Lung (tissue), 12 donors: ENCODE results near the gene NEIL1. TPM values are rescaled to one million over a fixed set of nuclear protein-coding genes. Genes with fewer than 3 reads are reported as not detected.
"Not testable (repeated sequence)": the region's sequence is repeated elsewhere in the genome, so short reads cannot be mapped to it uniquely, and the experiment has no call there.

ENCODE experiments used
- ATAC-seq: fragments of 200-7000 bp; cut with Tn5 transposase; one replicate; pipeline ENCODE4 v1.9.1; 2020; ENCODE audit warnings: moderate number of reproducible peaks; ENCODE audit not compliant: insufficient read depth, low FRiP score
- DNase-seq, 3 donors: peaks; one replicate each; pipeline ENCODE4 v3.0.0-alpha.2; 2013 to 2017
- H3K27ac ChIP-seq, 2 donors: one replicate each; pipeline ENCODE4 v1.5.1; 2013; ENCODE audit warnings: mild to moderate bottlenecking in 2 of 2, moderate library complexity in 2 of 2, control low read depth in 1 of 2, inconsistent platforms in 1 of 2, low read depth in 1 of 2, low read length in 1 of 2
- H3K27me3 ChIP-seq, 3 donors: one replicate each; pipeline ENCODE4 v1.5.1; 2013; ENCODE audit warnings: low read length in 2 of 3; ENCODE audit not compliant: control insufficient read depth in 3 of 3, insufficient read depth in 3 of 3
- H3K36me3 ChIP-seq, 4 donors: one replicate each; pipeline ENCODE4 v1.5.1; 2013; ENCODE audit warnings: low read length in 4 of 4, mild to moderate bottlenecking in 1 of 4, moderate library complexity in 1 of 4; ENCODE audit not compliant: control insufficient read depth in 4 of 4, insufficient read depth in 4 of 4
- H3K4me1 ChIP-seq, 5 donors: one replicate each; pipeline ENCODE4 v1.5.1; 2013; ENCODE audit warnings: low read length in 5 of 5, mild to moderate bottlenecking in 2 of 5, moderate library complexity in 1 of 5; ENCODE audit not compliant: control insufficient read depth in 5 of 5, insufficient read depth in 5 of 5
- H3K4me3 ChIP-seq: one replicate; pipeline ENCODE4 v1.5.1; 2013; ENCODE audit warnings: mild to moderate bottlenecking, control low read depth, moderate library complexity
- H3K9ac ChIP-seq, 2 donors: one replicate each; pipeline ENCODE4 v1.5.1; 2013; ENCODE audit warnings: low read length in 2 of 2, control low read depth in 1 of 2; ENCODE audit not compliant: insufficient read depth in 1 of 2
- H3K9me3 ChIP-seq, 4 donors: one replicate each; pipeline ENCODE4 v1.5.1; 2013; ENCODE audit warnings: low read length in 3 of 4, mild to moderate bottlenecking in 1 of 4, moderate library complexity in 1 of 4; ENCODE audit not compliant: control insufficient read depth in 4 of 4, insufficient read depth in 3 of 4
- whole genome bisulfite sequencing, 2 donors: extraction: QIAGEN DNeasy Blood & Tissue Kit; methylation state at CpG; one replicate each; pipeline ENCODE4 v1.1.7; 2013; 5-methylcytosine and 5-hydroxymethylcytosine counted together
- polyA plus RNA-seq, 2 donors: library from polyadenylated mRNA; stranded (reverse); fragments of 200-250 nt; gene quantifications; one replicate each; pipeline ENCODE4 v1.2.1, GENCODE V29; 2013
- total RNA-seq, 2 donors: library from RNA; depleted of rRNA in 1 of 2; stranded (reverse); fragments of >200 nt in 1 of 2; gene quantifications; one replicate each; pipeline ENCODE4 v1.2.1, GENCODE V29; 2014 to 2021
- TF ChIP-seq, protein P1 (sequence below): IDR thresholded peaks from 2 replicates; pipeline ENCODE4 v1.5.1; 2012; ENCODE audit warnings: mild to moderate bottlenecking; ENCODE audit errors: control extremely low read depth, extremely low read depth
- donor health status: control.
- donor health status: control.
- donor health status: Bipolar disorder and iron deficiency.
- donor health status: healthy.
- donor health status: DM: yes; HTN: yes; CAD: no.

The NEIL1 gene
- total and polyA plus RNA-seq, 4 donors = 13.8 to 46.8 (median 36.4) TPM

DNA sequence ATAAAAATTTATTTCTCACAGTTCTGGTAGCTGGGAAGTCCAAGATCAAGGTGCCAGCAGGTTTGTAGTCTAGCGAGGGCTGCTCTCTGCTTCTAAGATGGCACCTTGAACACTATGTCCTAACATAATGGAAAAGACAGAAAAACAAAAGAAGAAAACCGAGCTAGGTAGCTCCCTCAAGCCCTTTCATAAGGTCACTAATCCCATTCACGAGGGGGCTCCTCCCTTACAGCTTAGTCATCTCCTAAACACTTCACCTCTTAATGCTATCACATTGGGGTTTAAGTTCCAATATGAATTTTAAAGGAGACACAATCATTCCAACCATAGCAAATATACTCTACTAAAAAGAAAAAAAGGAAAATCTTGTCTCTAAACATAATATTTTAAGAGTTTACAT, 40.7 kb upstream of the NEIL1 start:
- WGBS, 2 donors = 65 to 74% methylated on average over 3 of the region's 3 CpGs
- H3K4me3 ChIP-seq = no peak overlapping the region
- no peaks in the 10 kb centered on the region for H3K9me3 ChIP-seq
- H3K27ac ChIP-seq = no peak overlapping the region
- TF ChIP-seq, protein P1, sequence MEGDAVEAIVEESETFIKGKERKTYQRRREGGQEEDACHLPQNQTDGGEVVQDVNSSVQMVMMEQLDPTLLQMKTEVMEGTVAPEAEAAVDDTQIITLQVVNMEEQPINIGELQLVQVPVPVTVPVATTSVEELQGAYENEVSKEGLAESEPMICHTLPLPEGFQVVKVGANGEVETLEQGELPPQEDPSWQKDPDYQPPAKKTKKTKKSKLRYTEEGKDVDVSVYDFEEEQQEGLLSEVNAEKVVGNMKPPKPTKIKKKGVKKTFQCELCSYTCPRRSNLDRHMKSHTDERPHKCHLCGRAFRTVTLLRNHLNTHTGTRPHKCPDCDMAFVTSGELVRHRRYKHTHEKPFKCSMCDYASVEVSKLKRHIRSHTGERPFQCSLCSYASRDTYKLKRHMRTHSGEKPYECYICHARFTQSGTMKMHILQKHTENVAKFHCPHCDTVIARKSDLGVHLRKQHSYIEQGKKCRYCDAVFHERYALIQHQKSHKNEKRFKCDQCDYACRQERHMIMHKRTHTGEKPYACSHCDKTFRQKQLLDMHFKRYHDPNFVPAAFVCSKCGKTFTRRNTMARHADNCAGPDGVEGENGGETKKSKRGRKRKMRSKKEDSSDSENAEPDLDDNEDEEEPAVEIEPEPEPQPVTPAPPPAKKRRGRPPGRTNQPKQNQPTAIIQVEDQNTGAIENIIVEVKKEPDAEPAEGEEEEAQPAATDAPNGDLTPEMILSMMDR = no peak
- no peak overlapping the region for H3K9ac ChIP-seq
- DNase-seq = no peak
- no peaks in the 10 kb centered on the region for H3K36me3 ChIP-seq
- no peaks in the 10 kb centered on the region for H3K4me1 ChIP-seq
- H3K27me3 ChIP-seq = peaks cover 0 to 14% (median 5%) of the 10 kb centered on the region in 3 donors
- no peak for ATAC-seq

DNA sequence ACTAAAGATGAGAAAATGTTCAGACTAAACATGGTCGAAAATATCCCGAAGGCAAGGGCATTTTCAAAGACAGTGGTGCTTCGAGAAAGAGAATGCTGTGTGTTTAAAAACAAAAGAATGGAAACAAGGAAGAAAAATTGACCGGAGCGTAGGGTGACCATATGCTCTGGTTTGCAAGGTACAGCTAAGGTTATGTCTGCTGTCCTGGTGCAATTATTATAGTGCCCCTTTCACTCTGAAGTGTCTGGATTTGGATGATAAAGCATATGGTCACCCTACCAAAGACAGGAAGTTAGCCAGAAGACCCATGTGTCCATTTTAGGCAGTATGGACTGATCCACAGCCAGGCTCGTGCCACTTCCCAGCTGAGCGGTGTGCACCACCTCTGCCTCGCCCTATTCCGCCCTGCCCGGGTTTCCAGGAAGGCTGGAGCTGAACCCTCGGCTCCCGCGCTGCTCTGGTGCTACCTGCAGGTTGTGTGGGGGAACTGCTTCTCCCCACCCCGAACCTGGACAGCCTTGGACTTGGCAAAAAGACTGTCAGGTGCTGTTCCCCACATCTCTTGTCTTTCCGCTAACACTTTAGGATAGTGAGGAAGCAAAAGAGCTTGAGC, 39.0 kb upstream of the NEIL1 start:
- peak; percentile 5 to 27 (median 21) for DNase-seq
- Histone ChIP-seq H3K36me3 (no peaks in the 10 kb centered on the region), H3K4me3 (no peak overlapping the region), H3K27me3 (peaks cover 0 to 14% (median 5%) of the 10 kb centered on the region in 3 donors), H3K9me3 (no peaks in the 10 kb centered on the region), H3K4me1 (no peaks in the 10 kb centered on the region), H3K9ac (no peak overlapping the region), H3K27ac (no peak overlapping the region)
- 34 to 37% methylated on average over 15 of the region's 15 CpGs for WGBS, 2 donors
- TF ChIP-seq, protein P1 = no peak
- ATAC-seq = no peak

DNA sequence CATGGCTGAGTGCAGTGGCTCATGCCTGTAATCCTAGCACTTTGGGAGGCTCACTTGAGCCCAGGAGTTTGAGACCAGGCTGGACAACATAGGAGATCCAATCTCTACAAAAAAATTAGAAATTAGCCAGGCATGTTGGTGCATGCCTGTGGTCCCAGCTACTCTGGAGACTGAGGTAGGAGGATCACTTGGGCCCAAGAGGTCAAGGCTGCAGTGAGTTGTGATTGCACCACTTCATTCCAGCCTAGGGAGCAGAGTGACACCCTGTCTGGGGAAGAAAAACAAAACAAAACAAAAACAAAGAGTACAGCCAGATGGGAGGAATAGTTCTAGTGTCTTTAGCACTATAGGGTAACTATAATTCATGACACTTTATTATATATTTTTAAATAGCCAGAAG, 37.1 kb upstream of the NEIL1 start:
- Histone ChIP-seq H3K9me3 (no peaks in the 10 kb centered on the region), H3K27ac (no peak overlapping the region), H3K36me3 (no peaks in the 10 kb centered on the region), H3K9ac (no peak overlapping the region), H3K4me3 (no peak overlapping the region), H3K27me3 (peaks cover 0 to 14% (median 5%) of the 10 kb centered on the region in 3 donors), H3K4me1 (no peaks in the 10 kb centered on the region)
- DNase-seq (no peak), ATAC-seq (no peak)
- TF ChIP-seq, protein P1 = no peak

DNA sequence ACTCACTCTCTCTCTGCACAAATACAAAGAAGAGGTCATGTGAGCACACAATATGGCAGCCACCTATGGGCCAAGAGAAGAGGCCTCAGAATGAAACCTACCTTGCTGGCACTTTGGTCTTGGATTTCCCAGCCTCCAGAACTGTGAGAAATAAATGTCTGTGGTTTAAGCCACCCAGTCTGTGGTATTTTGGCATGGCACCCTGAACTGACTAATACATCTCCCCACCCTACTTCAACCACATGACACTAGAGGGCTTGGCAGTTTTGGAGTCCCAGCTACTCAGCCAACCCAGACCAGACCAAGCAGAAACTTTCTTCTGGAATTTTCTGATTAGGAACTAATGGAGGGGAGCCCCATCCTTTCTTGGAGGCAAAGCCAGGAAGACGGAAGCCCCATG, 34.3 kb upstream of the NEIL1 start:
- not testable (repeated sequence) for H3K4me1 ChIP-seq, H3K36me3 ChIP-seq, DNase-seq, ATAC-seq, H3K27me3 ChIP-seq, H3K27ac ChIP-seq, H3K4me3 ChIP-seq, H3K9me3 ChIP-seq, H3K9ac ChIP-seq
- WGBS, 2 donors = 95 to 97% methylated on average over 1 of the region's 1 CpG
